Thyroid gland (tissue), 4 donors: ENCODE results near the gene MYOZ3.

Experiments used
- POLR2A ChIP-seq, 2 donors: fragments of 450-650 bp; IDR thresholded peaks; one replicate each; pipeline ENCODE4 v1.6.1; 2017; ENCODE audit warnings: antibody characterized with exemption in 2 of 2, mild to moderate bottlenecking in 2 of 2, moderate library complexity in 1 of 2
- TF ChIP-seq, protein P1 (sequence below), 6 experiments: fragments of 200-600 bp in 3 of 6; fragments of 450-650 bp in 3 of 6; sonication (generic) in 3 of 6; IDR thresholded peaks; one replicate each; pipeline ENCODE4 v1.5.1; 2016 to 2019; ENCODE audit warnings: antibody characterized with exemption in 6 of 6, mild to moderate bottlenecking in 2 of 6, inconsistent platforms in 1 of 6, moderate library complexity in 1 of 6

DNA sequence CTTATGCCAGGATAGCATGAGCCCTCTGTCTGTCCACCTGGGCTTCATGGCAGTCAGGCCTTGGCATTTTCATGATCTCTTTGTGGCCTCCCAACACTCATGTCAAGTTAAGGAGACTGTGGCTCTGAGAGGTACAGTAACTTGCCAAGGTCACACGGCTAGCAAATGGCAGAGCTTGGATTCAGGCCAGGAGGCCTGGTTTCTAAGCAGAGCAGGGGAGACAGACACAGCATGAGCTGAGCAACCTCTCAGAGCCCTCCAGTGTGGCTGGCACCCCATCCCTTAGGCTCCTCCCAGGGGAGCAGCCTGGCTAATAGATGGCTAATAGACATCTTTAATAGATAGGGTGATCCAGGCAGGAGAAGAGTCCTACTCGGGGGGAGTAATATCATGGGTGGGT is 16.5 kb upstream of the MYOZ3 start:
- TF ChIP-seq POLR2A (IDR thresholded peaks at IDR 0.05), result no peak
- TF ChIP-seq, protein P1, sequence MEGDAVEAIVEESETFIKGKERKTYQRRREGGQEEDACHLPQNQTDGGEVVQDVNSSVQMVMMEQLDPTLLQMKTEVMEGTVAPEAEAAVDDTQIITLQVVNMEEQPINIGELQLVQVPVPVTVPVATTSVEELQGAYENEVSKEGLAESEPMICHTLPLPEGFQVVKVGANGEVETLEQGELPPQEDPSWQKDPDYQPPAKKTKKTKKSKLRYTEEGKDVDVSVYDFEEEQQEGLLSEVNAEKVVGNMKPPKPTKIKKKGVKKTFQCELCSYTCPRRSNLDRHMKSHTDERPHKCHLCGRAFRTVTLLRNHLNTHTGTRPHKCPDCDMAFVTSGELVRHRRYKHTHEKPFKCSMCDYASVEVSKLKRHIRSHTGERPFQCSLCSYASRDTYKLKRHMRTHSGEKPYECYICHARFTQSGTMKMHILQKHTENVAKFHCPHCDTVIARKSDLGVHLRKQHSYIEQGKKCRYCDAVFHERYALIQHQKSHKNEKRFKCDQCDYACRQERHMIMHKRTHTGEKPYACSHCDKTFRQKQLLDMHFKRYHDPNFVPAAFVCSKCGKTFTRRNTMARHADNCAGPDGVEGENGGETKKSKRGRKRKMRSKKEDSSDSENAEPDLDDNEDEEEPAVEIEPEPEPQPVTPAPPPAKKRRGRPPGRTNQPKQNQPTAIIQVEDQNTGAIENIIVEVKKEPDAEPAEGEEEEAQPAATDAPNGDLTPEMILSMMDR (IDR thresholded peaks at IDR 0.05), result no peak
